HUDEP-2 (cell line): ENCODE measurements around the gene PCBP4.
"Not testable (repeated sequence)": the region's sequence is repeated elsewhere in the genome, so short reads cannot be mapped to it uniquely, and the experiment has no call there.

Source experiments
- DNase-seq, 76 experiments: peaks; one replicate each; lab custom pipeline; 2025; ENCODE audit not compliant: unreplicated experiment in 76 of 76; lab: John Stamatoyannopoulos, UW

The PCBP4 gene

GRCh38 chr3:51928981-51929380 is 38.3 kb downstream of the PCBP4 start:
- not testable (repeated sequence) for DNase-seq

GRCh38 chr3:51928438-51928837 is 38.8 kb downstream of the PCBP4 start:
- no peak for DNase-seq

GRCh38 chr3:51927061-51927977 is 39.9 kb downstream of the PCBP4 start:
- DNase-seq, result no peak

- no peak for DNase-seq
These were observed 46.1 kb downstream of the PCBP4 start for GRCh38 chr3:51921081-51921578.

- no peak for DNase-seq
These were observed 50.8 kb downstream of the PCBP4 start for GRCh38 chr3:51916418-51916817.

- no peak for DNase-seq
These were observed 59.2 kb downstream of the PCBP4 start for GRCh38 chr3:51908026-51908425.
